MM.1S (cell line): Measurements from ENCODE around the gene TRAPPC6A.

Experiments used
- DNase-seq: peaks from one replicate; pipeline ENCODE4 v3.0.0-alpha.2; 2015
- H2AFZ ChIP-seq: fragments of 300-600 bp; sonication (generic); 2 replicates; pipeline ENCODE4 v1.6.0; 2016; ENCODE audit warnings: antibody characterized with exemption, low read length
- H3F3A ChIP-seq: fragments of 300-600 bp; sonication (generic); 2 replicates; pipeline ENCODE4 v1.6.1; 2016; ENCODE audit warnings: mild to moderate bottlenecking, antibody characterized with exemption, low read length, moderate library complexity, mixed read lengths; ENCODE audit not compliant: insufficient read depth
- H3K27ac ChIP-seq: fragments of 300-600 bp; sonication (generic); 2 replicates; pipeline ENCODE4 v1.5.1; 2016; ENCODE audit warnings: mild to moderate bottlenecking, low read length
- H3K27me3 ChIP-seq: fragments of 300-600 bp; sonication (generic); replicated peaks from 2 replicates; pipeline ENCODE4 v1.6.0; 2016; ENCODE audit warnings: low read length; ENCODE audit not compliant: insufficient read depth
- H3K36me3 ChIP-seq: fragments of 300-600 bp; sonication (generic); replicated peaks from 2 replicates; pipeline ENCODE4 v1.6.1; 2016; ENCODE audit warnings: mild to moderate bottlenecking, low read length, mixed read lengths; ENCODE audit not compliant: insufficient read depth
- H3K4me1 ChIP-seq: fragments of 300-600 bp; sonication (generic); 2 replicates; pipeline ENCODE4 v1.6.1; 2016; ENCODE audit warnings: low read length, mixed read lengths
- H3K4me2 ChIP-seq: fragments of 300-600 bp; sonication (generic); 2 replicates; pipeline ENCODE4 v1.6.0; 2016; ENCODE audit warnings: low read depth, low read length
- H3K4me3 ChIP-seq: fragments of 300-600 bp; sonication (generic); 2 replicates; pipeline ENCODE4 v1.5.1; 2016; ENCODE audit warnings: low read length, mixed read lengths
- H3K79me2 ChIP-seq: fragments of 300-600 bp; sonication (generic); 2 replicates; pipeline ENCODE4 v1.6.1; 2016; ENCODE audit warnings: mixed run types, low read length, mixed read lengths
- H3K9ac ChIP-seq: fragments of 300-600 bp; sonication (generic); 2 replicates; pipeline ENCODE4 v1.6.1; 2016; ENCODE audit warnings: low read length, mixed read lengths
- H3K9me2 ChIP-seq: fragments of 300-600 bp; sonication (generic); replicated peaks from 2 replicates; pipeline ENCODE4 v1.6.1; 2016; ENCODE audit warnings: mild to moderate bottlenecking, low read length, mixed read lengths; ENCODE audit not compliant: insufficient read depth
- H3K9me3 ChIP-seq: fragments of 300-600 bp; sonication (generic); replicated peaks from 2 replicates; pipeline ENCODE4 v1.6.1; 2016; ENCODE audit warnings: mild to moderate bottlenecking, low read length, mixed read lengths; ENCODE audit not compliant: insufficient read depth
- H4K20me1 ChIP-seq: fragments of 300-600 bp; sonication (generic); 2 replicates; pipeline ENCODE4 v1.6.1; 2016; ENCODE audit warnings: mild to moderate bottlenecking, low read length, moderate library complexity, mixed read lengths; ENCODE audit not compliant: insufficient read depth
- EZH2 ChIP-seq: fragments of 300-600 bp; sonication (generic); optimal IDR thresholded peaks from 2 replicates; pipeline ENCODE3; 2017; ENCODE audit warnings: low read depth, mild to moderate bottlenecking, antibody characterized with exemption, low read length, mixed read lengths
- EZH2phosphoT487 ChIP-seq: fragments of 300-600 bp; sonication (generic); IDR thresholded peaks from 2 replicates; pipeline ENCODE4 v1.6.1; 2018; ENCODE audit warnings: antibody characterized with exemption, low read length
- TF ChIP-seq, protein P1 (sequence below): fragments of 300-600 bp; sonication (generic); IDR thresholded peaks from 2 replicates; pipeline ENCODE4 v1.5.1; 2016; ENCODE audit warnings: antibody characterized with exemption, low read length, mixed read lengths

TRAPPC6A gene

DNA sequence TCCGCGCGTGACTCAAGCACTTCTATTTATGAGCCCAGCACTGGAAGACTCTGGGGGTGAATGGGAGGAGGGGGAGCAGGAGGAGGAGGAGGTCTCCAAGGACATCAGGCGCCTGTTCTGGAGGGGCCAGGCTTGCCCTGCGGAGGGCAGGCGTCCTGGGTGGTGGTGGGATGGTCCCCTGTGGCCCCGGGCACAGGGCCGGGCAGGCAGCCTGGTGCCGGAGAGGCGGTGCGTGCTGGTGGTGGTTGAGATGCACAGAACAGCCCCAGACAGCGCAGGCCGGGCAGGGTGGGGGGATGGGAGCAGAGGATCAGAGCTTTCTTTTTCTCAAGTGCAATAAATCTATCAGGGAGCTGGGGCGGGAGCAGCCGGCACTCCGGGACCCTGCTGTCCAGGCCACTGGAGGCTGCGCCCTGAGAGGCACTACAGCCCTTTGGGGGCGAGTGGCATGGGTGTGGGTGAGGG is 31.3 kb downstream of the TRAPPC6A start:
- Histone ChIP-seq H4K20me1 (no peaks in the 10 kb centered on the region), H3K36me3 (no peaks in the 10 kb centered on the region), H3K9me3 (no peaks in the 10 kb centered on the region), H3K9me2 (no peaks in the 10 kb centered on the region), H3K4me3 (no peak overlapping the region), H3K27me3 (no peaks in the 10 kb centered on the region), H3K27ac (no peak overlapping the region), H3K79me2 (0 out of 2 replicates have a peak, but pooled peaks cover 4% of the 10 kb centered on the region), H2AFZ (no peak overlapping the region), H3K4me1 (no peaks in the 10 kb centered on the region), H3F3A (no peaks in the 10 kb centered on the region), H3K4me2 (no peak overlapping the region), H3K9ac (no peak overlapping the region)
- no peak for TF ChIP-seq EZH2phosphoT487
- no peak for TF ChIP-seq EZH2
- TF ChIP-seq, protein P1, sequence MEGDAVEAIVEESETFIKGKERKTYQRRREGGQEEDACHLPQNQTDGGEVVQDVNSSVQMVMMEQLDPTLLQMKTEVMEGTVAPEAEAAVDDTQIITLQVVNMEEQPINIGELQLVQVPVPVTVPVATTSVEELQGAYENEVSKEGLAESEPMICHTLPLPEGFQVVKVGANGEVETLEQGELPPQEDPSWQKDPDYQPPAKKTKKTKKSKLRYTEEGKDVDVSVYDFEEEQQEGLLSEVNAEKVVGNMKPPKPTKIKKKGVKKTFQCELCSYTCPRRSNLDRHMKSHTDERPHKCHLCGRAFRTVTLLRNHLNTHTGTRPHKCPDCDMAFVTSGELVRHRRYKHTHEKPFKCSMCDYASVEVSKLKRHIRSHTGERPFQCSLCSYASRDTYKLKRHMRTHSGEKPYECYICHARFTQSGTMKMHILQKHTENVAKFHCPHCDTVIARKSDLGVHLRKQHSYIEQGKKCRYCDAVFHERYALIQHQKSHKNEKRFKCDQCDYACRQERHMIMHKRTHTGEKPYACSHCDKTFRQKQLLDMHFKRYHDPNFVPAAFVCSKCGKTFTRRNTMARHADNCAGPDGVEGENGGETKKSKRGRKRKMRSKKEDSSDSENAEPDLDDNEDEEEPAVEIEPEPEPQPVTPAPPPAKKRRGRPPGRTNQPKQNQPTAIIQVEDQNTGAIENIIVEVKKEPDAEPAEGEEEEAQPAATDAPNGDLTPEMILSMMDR: no peak
- DNase-seq: no peak

DNA sequence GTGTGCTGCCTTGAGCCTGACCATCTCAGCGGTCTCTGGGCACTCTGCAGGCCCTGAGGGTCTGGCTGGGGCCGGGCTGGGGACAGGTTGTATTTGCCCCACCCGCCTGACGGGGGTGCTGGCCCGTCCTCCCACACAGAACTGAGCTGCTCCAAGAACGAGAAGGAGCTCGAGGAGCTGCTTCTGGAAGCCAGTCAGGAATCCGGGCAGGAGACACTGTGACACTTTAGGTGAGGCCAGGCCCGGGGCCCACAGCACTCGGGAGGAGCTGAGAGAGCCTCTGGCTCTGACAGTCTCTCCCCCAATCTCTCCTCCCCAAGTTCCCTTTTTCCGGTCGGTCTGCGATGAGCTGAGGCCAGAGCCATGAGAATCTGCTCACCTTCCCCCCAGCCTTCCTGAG is 31.8 kb downstream of the TRAPPC6A start:
- H3F3A ChIP-seq: no peaks in the 10 kb centered on the region
- peaks cover 4% of the 10 kb centered on the region; the same call in 1 of the 2 replicates for H3K79me2 ChIP-seq
- no peaks in the 10 kb centered on the region for H4K20me1 ChIP-seq
- no peak overlapping the region for H3K27ac ChIP-seq
- H3K9me2 ChIP-seq: no peaks in the 10 kb centered on the region
- H3K9me3 ChIP-seq: no peaks in the 10 kb centered on the region
- no peak overlapping the region for H3K4me2 ChIP-seq
- no peaks in the 10 kb centered on the region for H3K4me1 ChIP-seq
- TF ChIP-seq EZH2: no peak
- no peak for TF ChIP-seq EZH2phosphoT487
- H3K9ac ChIP-seq: no peak overlapping the region
- H3K36me3 ChIP-seq: no peaks in the 10 kb centered on the region
- H3K27me3 ChIP-seq: no peaks in the 10 kb centered on the region
- no peak for DNase-seq
- no peak overlapping the region for H3K4me3 ChIP-seq
- no peak overlapping the region for H2AFZ ChIP-seq

DNA sequence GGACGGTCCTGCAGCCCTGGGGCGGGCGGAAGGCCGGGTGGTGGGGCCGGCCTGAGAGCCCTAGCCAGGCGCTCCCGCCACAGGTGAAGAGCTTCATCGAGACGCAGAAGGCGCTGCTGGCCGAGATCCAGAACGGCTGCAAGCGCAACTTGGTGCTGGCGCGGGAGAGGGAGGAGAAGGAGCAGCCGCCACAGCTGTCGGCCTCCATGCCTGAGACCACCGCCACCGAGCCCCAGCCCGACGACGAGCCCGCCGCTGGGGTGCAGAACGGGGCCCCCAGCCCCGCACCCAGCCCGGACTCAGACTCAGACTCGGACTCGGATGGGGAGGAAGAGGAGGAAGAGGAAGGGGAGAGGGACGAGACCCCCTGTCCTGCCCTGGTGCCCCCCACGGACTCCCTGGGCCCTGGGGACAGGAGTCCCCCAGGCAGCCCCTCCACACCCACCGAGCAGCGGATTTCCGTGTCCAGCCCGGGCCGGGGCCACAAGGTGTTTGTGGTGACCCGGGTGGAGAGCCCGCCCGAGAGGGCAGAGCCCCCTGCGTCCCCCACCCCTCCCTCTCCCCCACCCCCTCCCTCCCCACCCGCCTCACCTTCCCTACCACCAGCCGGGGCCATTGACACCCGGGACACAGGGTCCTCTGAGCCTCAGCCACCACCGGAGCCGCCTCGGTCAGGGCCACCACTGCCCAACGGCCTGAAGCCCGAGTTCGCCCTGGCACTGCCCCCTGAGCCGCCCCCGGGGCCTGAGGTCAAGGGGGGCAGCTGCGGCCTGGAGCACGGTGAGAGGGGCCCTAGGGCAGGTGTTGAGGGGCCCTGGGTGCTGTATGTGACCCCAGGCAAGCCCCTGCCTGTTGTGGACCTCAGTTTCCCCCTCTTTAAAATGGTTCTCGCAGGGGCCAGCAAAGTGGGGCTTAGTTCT is 32.5 kb downstream of the TRAPPC6A start:
- no peaks in the 10 kb centered on the region for H3K27me3 ChIP-seq
- H3K4me2 ChIP-seq: no peak overlapping the region
- no peaks in the 10 kb centered on the region for H3F3A ChIP-seq
- no peaks in the 10 kb centered on the region for H3K36me3 ChIP-seq
- peaks cover 11% of the 10 kb centered on the region for H3K79me2 ChIP-seq
- no peaks in the 10 kb centered on the region for H3K9me2 ChIP-seq
- no peak overlapping the region for H3K4me3 ChIP-seq
- H3K27ac ChIP-seq: no peak overlapping the region
- no peak for DNase-seq
- H3K4me1 ChIP-seq: no peaks in the 10 kb centered on the region
- no peaks in the 10 kb centered on the region for H4K20me1 ChIP-seq
- no peaks in the 10 kb centered on the region for H3K9me3 ChIP-seq
- H2AFZ ChIP-seq: no peak overlapping the region
- no peak for TF ChIP-seq EZH2phosphoT487
- TF ChIP-seq, protein P1: no peak
- TF ChIP-seq EZH2: no peak
- H3K9ac ChIP-seq: no peak overlapping the region
